ENCODE results near the gene TPRN.

- TF ChIP-seq CTCF (conservative IDR thresholded peaks at IDR 0.05 in 1 of 2, IDR thresholded peaks at IDR 0.05 in 1 of 2; ENCODE audit: extremely low read depth in 1 of 2, insufficient read depth in 1 of 2, low read depth in 1 of 2, low read length in 2 of 2) = no peak
- no peak for TF ChIP-seq EZH2 (IDR thresholded peaks at IDR 0.05; ENCODE audit: borderline replicate concordance, low read length)
These were observed 39.6 kb downstream of the TPRN start for GRCh38 chr9:137160716-137161557.

Data from mammary epithelial cell (primary cell).